ENCODE data around the gene ENGASE.

Gene ENGASE

GRCh38 chr17:79048826-79049755 lies 25.5 kb upstream of the ENGASE start:
- no peak for DNase-seq (ENCODE audit: low read depth)
- no peak overlapping the region for H3K4me3 ChIP-seq (ENCODE audit: low read depth, low read length)

DNA sequence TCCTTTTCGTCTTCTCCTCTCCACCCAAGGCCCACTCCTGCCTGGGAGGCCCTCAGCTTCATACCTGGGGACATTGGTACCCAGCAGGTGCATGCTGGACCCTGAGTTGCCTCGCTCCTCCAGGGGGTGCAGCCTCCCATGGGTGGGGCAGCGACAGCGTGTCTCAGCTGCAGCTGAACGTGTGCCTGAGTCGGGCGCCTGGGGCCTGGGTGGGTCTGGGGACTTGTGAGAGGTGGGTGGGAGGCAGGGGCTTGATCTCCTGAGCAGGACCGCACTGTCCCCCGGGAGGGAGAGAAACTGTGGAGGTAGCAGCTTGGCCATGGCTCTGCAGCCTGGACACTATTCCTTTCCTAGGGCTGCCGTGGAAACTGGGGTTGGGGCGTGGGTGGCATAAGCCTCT lies 24.8 kb upstream of the ENGASE start:
- DNase-seq (ENCODE audit: low read depth), result no peak
- no peak overlapping the region for H3K4me3 ChIP-seq (ENCODE audit: low read depth, low read length)

DNA sequence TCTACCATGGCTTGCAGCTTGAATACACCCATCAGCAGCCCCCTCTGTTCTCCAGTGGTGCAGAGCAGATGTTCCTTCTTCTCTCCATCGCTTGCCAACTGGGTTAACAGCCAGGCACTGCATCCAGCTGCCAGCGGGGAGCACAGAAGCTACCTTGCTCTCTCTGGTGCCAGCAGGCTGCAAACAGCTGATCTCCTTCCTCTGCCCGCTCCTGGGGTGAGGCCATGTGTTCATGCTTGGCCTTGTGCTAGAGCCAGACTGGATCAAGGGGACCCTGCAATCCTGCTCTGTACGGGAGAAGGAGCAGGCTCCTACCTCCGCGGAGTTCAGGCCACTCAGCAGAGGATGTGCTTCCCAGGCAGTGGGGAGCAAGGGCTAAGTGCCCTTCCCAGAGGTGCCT lies 24.1 kb upstream of the ENGASE start:
- DNase-seq (ENCODE audit: low read depth), result no peak
- no peak overlapping the region for H3K4me3 ChIP-seq (ENCODE audit: low read depth, low read length)

DNA sequence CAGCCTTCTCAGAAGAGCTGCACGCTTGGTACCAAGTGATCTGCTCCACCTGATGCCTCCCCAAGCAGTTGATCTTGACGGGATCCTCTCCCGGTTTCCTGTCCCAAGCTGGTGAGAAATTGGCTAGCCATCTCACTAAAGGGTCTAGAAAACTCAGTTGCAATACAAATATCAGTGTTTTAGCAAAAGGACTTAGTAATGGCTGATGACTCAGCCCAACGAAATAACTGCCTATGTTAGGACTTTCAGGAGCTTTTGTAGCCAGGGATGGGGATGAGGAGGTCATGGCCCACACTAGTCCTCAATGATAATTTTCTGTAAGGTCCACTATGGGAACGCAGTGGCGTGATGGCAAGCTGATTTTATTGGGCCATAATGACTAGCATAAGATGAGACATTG lies 23.3 kb upstream of the ENGASE start:
- H3K4me3 ChIP-seq (ENCODE audit: low read depth, low read length), result no peak overlapping the region
- DNase-seq (ENCODE audit: low read depth), result no peak

- DNase-seq (ENCODE audit: low read depth), result no peak
- no peak overlapping the region for H3K4me3 ChIP-seq (ENCODE audit: low read depth, low read length)
These were observed 22.5 kb upstream of the ENGASE start for GRCh38 chr17:79052131-79052530.

DNA sequence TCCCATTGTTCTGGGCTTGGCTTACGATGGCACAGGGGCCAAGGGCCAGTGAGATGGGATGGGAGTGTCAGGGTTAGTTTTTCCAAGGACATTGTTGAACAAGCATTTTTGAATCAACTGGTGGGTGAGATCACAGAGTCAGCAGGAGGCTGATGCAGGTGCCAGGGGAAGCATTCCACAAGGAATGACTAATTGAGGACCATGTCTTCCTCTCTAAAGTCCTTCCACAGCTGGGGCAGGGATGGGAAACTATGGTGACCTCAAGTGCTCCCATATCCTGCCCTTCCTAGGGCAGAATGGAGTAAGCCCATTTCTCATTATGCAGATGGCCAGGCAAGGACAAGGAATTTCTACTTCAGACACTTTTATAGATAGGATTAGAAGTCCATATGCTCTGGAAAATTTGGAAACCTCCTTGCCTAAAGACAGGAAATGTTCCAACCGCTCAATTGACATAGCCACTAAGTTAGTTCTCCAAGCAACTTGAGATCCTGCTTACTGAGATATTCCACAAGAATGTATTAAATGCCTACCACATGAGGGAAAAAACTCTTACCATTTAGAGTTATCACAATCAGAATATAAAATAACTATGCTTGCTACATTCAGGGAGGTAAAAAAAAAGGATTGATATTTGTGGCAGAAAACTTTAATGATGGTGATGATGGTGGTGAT lies 21.2 kb upstream of the ENGASE start:
- no peak overlapping the region for H3K4me3 ChIP-seq (ENCODE audit: low read depth, low read length)
- DNase-seq (ENCODE audit: low read depth), result no peak

DNA sequence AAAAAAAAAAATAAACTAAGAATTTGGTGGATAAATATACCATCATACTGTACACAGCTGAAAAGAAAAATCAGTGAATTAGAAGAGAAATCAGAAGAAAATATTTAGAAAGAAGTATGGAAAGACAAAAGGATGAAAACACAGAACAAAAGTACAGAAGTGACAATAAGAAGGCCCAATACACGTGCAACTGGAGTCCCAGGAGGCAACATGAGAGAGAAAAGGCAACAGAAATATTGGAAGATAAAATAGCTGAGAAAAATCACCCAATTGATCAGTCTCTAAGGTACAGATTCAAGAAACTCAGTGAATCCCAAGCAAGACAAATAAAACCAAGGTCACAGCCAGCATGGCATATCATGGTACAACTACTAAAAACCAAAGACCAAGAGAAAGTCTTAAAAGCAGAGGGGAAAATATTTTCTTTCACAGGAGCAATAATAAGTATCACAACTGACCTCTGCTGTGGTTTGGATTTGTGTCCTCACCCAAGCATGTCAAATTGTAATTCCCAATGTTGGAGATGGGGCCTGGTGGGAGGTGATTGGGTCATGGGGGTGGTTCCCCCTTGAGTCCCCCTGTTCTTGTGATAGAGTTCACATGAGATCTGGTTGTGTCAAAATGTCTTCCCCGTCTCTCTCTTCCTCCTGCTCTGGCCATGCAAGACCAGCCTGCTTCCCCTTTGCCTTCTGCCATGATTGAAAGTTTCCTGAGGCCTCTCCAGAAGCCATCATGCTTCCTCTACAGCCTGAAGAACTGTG lies 20.2 kb upstream of the ENGASE start:
- DNase-seq (ENCODE audit: low read depth), result no peak
- H3K4me3 ChIP-seq (ENCODE audit: low read depth, low read length), result no peak overlapping the region

DNA sequence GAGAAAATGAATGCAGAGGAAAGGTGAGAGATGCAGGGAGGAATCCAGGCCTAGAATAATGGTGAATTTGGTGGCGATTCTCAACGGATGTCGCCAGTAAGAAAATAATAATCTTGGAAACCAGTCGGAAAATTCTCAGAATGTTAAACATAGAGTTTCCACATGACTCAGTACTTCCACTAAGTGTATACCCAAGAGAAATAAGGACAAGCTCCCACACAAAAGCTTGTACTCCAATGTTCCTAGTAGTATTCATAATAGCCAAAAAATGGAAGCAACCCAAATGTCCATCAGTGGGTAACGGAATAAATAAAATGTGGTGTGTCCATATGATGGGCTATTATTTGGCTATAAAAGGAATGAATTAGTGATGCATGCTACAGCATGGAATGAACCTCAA lies 19.4 kb upstream of the ENGASE start:
- DNase-seq (ENCODE audit: low read depth), result no peak

DNA sequence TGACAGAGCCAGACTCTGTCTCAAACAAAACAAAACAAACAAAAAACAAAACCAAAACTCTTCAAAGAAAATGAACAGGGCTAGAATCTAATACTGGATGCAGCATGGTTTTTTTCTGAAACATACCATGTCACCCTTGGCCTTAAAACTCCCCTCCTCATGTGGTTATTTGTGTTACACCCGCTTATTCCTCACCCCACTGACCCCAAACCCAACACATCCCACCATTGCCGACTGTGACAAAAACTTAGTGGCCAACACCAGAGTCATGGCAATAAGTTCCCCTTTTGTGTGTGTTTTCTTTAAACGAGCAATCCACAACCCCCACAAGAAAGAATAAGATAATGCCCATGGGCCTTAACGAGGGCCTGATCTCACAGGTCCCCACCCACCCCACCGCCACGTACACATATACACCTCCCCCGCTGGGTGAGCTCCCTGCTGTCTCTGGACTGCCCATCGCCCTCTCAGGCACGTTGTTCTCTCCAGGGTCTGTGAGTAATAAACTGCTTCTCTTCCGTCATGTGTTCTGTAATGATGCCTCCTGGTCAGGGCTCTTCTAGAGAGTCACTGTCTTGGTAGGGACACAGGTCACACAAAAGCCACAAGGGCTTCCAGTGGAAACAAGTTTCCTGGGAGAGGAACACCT lies 16.8 kb upstream of the ENGASE start:
- DNase-seq (ENCODE audit: low read depth), result no peak
- H3K4me3 ChIP-seq (ENCODE audit: low read depth, low read length), result no peak overlapping the region

More for the DNA sequence above, 19.4 kb upstream of the ENGASE start:
- no peak overlapping the region for H3K4me3 ChIP-seq (ENCODE audit: low read depth, low read length)

GRCh38 chr17:79062691-79063090 lies 11.9 kb upstream of the ENGASE start:
- no peak for DNase-seq (ENCODE audit: low read depth)

DNA sequence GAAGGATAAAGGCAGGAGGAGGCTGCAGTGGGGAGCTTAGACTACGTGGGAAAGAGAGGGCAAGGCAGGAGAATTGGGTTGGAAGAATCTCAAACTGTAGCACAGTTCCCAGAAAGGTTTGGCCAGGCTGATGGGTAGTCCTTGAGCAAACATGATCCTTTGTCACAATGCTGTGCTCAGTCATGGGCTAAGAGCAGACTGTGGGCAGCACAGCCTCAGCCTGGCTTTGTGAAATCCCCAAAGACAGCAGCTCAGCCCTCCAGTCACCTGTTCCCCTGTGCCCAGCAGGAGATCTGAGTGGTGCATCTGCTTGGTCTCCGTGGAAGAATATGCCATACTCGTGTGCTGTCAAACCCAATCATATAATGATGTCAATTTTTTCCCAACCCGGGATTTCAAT lies 10.6 kb upstream of the ENGASE start:
- DNase-seq (ENCODE audit: low read depth), result no peak
- no peak overlapping the region for H3K4me3 ChIP-seq (ENCODE audit: low read depth, low read length)

More at GRCh38 chr17:79062691-79063090, 11.9 kb upstream of the ENGASE start:
- no peak overlapping the region for H3K4me3 ChIP-seq (ENCODE audit: low read depth, low read length)

DNA sequence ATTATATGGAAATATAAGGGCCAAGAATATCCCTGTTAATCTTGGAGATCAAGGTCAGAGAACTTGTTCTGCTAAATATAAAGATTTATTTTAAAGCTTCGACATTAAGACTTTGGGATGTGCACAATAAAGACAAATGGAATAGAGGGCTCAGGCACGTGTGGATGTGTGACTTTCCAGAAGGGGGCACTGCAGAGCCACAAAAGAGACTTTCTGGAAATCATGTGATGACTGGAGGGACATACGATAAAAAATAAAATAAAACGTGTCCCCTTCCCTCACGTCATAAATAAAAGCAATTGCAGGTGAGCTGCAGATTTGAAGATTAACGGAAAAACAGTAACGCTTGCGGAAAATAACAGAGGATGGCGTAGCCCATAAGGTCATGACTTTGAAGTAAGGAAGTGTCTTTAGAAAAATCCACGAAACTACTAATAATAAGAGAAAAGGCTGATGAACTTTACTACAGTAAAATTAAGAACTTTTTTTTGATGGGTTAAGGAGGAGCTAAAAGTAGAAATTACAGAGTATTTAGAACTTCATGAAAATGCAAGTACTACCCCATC lies 9.4 kb upstream of the ENGASE start:
- H3K4me3 ChIP-seq (ENCODE audit: low read depth, low read length), result no peak overlapping the region

GRCh38 chr17:79066963-79067362 lies 7.7 kb upstream of the ENGASE start:
- DNase-seq (ENCODE audit: low read depth), result no peak
- H3K4me3 ChIP-seq (ENCODE audit: low read depth, low read length), result no peak overlapping the region

More for the DNA sequence above, 9.4 kb upstream of the ENGASE start:
- no peak for DNase-seq (ENCODE audit: low read depth)

DNA sequence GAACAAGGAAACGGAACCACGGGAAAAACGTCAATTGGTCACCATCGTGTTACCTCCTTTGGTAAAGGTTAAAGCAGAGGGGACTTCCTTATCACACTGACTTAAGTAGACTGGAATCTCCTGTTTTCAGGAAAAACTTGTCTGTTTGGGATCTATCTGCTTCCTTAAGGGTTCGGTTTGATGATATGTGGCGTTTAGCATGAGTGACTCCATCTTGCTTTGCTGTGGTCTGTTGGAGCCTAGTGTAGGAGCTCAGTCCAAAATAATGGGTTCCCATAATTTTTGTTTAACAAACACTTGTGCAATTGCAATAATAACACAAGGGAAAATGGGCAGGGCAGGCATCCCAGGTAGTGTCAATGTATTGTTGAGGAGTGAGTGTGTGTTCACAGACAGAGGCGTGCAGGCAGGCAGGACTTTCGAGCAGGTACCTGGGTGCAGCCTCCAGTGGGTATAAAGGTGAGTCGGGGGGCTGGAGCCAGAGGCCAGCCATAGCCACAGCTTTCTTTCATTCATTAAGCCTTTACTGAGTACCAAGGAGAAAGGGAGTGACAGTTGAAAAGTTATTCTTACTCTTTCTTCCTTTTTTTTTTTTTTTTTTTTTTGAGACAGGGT lies 4.3 kb upstream of the ENGASE start:
- no peak for DNase-seq (ENCODE audit: low read depth)
- no peak overlapping the region for H3K4me3 ChIP-seq (ENCODE audit: low read depth, low read length)

GRCh38 chr17:79071161-79071740 lies 3.4 kb upstream of the ENGASE start:
- H3K4me3 ChIP-seq (ENCODE audit: low read depth, low read length), result no peak overlapping the region
- DNase-seq (ENCODE audit: low read depth), result no peak

DNA sequence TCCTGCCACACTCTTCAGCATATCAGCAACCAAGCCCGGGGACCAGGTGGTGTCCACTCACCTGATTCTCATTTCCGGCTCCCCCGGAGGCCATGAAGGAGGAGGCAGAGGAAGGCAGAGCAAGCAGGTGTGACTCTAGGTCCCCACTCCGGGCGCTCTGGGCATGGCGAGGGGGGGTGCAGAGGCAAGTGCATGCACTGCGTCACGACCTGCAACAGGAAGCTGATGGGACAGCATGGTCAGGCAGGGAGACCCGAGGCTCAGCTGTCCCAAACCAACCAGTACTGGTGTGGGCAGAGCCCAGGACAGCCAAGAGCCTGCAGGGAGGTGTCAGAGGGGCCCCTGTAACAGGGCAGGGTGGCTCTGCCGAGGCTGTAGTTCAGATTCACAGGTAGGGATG lies 2.1 kb upstream of the ENGASE start:
- no peak for DNase-seq (ENCODE audit: low read depth)
- no peak overlapping the region for H3K4me3 ChIP-seq (ENCODE audit: low read depth, low read length)

DNA sequence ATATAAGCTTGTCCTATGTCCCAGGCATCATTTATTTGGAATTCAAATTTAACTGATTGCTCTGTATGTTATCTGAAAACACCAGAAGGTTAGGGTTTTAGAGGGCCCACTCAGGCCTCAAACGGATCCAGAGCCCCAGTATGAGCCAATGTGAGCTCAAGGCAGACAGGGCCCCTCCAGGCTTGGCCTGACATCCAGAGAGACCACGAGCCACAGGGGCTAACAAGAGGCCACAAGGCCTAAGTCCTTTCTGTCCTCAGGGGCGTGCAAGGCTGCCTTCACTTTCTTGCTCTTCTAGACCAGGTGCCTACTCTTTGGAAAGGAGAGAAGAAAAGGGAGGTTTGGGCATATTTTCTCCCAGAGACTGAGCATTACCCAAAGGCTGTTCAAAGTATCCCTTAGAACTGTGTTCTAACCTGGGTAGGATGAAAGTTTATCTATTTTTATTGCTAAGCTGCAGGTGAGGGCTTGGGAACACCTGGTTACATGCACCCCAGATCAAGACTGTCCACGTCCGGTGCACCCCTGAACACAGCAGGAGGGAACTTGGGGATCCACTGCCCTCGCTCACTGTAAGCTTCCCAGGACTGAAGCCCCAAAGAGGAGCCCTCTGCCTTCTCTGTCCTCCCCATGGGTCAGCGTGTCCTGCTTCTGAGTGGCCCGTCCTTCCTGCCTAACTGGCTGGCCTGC lies 1.5 kb upstream of the ENGASE start:
- no peak overlapping the region for H3K4me3 ChIP-seq (ENCODE audit: low read depth, low read length)
- DNase-seq (ENCODE audit: low read depth), result no peak

DNA sequence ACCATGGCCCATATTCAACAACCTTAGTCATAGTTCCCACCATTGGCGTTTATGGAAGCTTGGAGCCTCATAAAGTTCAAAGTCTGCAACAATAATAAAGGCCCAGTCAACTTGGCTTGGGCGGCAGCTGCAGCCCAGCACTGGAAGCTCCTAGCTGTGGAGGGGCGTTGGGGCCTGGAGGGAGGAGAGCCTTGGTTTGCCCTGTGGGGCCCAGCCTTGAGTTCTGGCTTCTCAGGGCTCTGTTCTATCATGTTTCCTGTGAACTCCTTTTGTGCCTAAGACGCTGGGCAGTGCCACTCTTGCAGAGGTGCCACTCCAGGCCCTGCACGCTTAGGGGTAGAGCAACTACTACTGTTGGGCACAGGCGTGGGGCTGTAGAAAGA lies 927 bp upstream of the ENGASE start:
- DNase-seq (ENCODE audit: low read depth), result no peak
- no peak overlapping the region for H3K4me3 ChIP-seq (ENCODE audit: low read depth, low read length)
